Stomach (tissue), 9 donors: ENCODE results near the gene CHPF2. TPM values are rescaled to one million over a fixed set of nuclear protein-coding genes. Genes with fewer than 3 reads are reported as not detected.

ENCODE experiments used
- DNase-seq, 2 donors: peaks; one replicate each; pipeline versions ENCODE4 v3.0.0 to v3.0.0-alpha.2; 2013 to 2019
- H3K27ac ChIP-seq, 5 donors: fragments of 200-600 bp in 4 of 5; sonication (generic) in 4 of 5; one replicate each; pipeline ENCODE4 v1.5.1; 2013 to 2019; ENCODE audit warnings: mild to moderate bottlenecking in 1 of 5, moderate library complexity in 1 of 5
- H3K27me3 ChIP-seq, 3 donors: fragments of 200-600 bp; sonication (generic); one replicate each; pipeline ENCODE4 v1.5.1; 2017 to 2019; ENCODE audit warnings: mixed run types in 1 of 3
- H3K36me3 ChIP-seq, 4 donors: fragments of 200-600 bp; sonication (generic); 1 replicate in 3 of 4; 2 replicates in 1 of 4; pipeline ENCODE4 v1.5.1; 2016 to 2019
- H3K4me1 ChIP-seq, 4 donors: fragments of 200-600 bp; sonication (generic); one replicate each; pipeline ENCODE4 v1.5.1; 2016 to 2019
- H3K4me3 ChIP-seq, 4 donors: fragments of 200-600 bp; sonication (generic) in 3 of 4; one replicate each; pipeline ENCODE4 v1.5.1; 2016 to 2019; ENCODE audit warnings: mild to moderate bottlenecking in 1 of 4
- H3K9me3 ChIP-seq, 4 donors: fragments of 200-600 bp; sonication (generic); one replicate each; pipeline ENCODE4 v1.5.1; 2016 to 2019
- EP300 ChIP-seq: sonication (generic); formaldehyde crosslinking; IDR thresholded peaks from one replicate; pipeline ENCODE4 v1.6.1; 2017; ENCODE audit warnings: antibody characterized with exemption
- POLR2A ChIP-seq, 4 donors: fragments of 450-650 bp; IDR thresholded peaks; one replicate each; pipeline ENCODE4 v1.6.1; 2016; ENCODE audit warnings: antibody characterized with exemption in 4 of 4, control low read depth in 2 of 4, mild to moderate bottlenecking in 1 of 4, moderate library complexity in 1 of 4
- POLR2AphosphoS5 ChIP-seq, 3 donors: sonication (generic); formaldehyde crosslinking; IDR thresholded peaks; one replicate each; pipeline ENCODE4 v1.6.1; 2016; ENCODE audit warnings: antibody characterized with exemption in 3 of 3
- WGBS, 5 donors: extraction: QIAGEN DNeasy Blood & Tissue Kit in 3 of 5; methylation state at CpG; one replicate each; pipeline versions ENCODE4 v1.1.5 to v1.1.7; 2013 to 2018; 5-methylcytosine and 5-hydroxymethylcytosine counted together
- intact Hi-C: fragments of 100-400 bp; cut with DNase I; formaldehyde crosslinking; loops from one replicate; pipeline ENCODE4 v1.15.1; 2023; ENCODE audit warnings: low total_unique reads
- polyA plus RNA-seq, 3 donors: library from polyadenylated mRNA; stranded (reverse); fragments of 200-250 nt; gene quantifications; one replicate each; pipeline ENCODE4 v1.2.3, GENCODE V29; 2013
- total RNA-seq, 5 donors: library from RNA; depleted of rRNA; stranded (reverse); fragments of >200 nt; gene quantifications; one replicate each; pipeline versions ENCODE4 v1.1.0 to v1.2.3, GENCODE V29; 2014 to 2016
- TF ChIP-seq, protein P1 (sequence below), 7 experiments: fragments of 450-650 bp in 4 of 7; fragments of 200-600 bp in 3 of 7; sonication (generic) in 3 of 7; IDR thresholded peaks; one replicate each; pipeline ENCODE4 v1.5.1; 2016 to 2019; ENCODE audit warnings: antibody characterized with exemption in 7 of 7, control low read depth in 2 of 7, mild to moderate bottlenecking in 1 of 7
- donor health status: healthy with polysubstance abuse.
- donor health status: Bipolar disorder and iron deficiency.
- donor health status: healthy.

Gene CHPF2
- total and polyA plus RNA-seq, 8 donors, result 5.8 to 100 (median 22.5) TPM

DNA sequence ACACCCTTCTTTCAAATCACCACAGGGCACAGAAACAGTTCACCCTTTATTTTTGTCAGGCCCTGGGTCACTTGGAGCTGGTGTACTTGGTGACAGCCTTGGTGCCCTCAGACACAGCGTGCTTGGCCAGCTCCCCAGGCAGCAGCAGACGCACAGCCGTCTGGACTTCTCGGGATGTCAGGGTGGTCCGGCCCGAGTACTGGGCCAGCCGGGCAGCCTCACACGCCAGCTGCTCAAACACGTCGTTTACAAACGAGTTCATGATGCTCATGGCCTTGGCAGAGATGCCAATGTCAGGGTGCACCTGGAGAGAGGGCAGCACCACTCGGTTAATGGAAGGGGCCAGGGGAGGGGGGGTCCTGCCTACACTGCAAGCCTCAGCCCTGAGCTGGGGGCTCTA lies 24.5 kb upstream of the CHPF2 start:
- no peaks in the 10 kb centered on the region for H3K9me3 ChIP-seq
- H3K4me3 ChIP-seq, result no peak overlapping the region
- TF ChIP-seq POLR2A (IDR thresholded peaks at IDR 0.05) (no peak), POLR2AphosphoS5 (IDR thresholded peaks at IDR 0.05) (no peak), EP300 (no peak)
- no peaks in the 10 kb centered on the region for H3K4me1 ChIP-seq
- no peak for DNase-seq
- peaks cover 0 to 11% (median 8%) of the 10 kb centered on the region in 4 donors for H3K36me3 ChIP-seq
- intact Hi-C loops, result no loop called here
- 55 to 63% (median 60%) methylated on average over 10 to 12 of the region's 12 CpGs for WGBS, 5 donors
- H3K27me3 ChIP-seq, result peaks cover 0 to 40% (median 21%) of the 10 kb centered on the region in 3 donors
- H3K27ac ChIP-seq, result no peak overlapping the region

DNA sequence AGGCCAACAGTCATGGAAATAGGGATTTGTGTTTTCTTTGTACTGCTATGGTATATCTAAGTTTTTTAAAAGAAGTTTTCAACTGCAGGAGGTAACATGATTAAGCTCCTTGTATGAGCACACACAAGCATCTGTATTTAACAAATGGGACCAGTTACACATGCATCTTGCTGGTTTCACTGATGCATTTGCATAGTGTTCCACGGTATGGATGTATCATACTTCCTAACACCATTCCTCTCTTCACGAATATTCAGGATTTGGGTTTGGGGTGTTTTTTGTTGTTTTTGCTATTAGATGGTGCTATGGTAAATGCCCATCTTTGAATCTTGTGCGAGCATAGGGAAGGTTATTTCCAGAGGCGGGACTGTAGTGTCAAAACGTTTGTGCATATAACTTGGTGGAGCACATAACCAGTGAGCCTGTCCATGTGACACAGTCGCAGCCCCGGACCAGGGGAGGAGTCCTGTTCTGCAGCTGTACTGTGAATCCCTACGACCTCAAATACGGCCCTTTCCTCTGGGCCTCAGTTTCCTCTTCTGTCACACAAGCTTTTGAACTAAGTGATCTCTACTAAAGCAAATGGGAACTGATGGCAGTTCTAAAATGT lies 23.9 kb upstream of the CHPF2 start:
- no peaks in the 10 kb centered on the region for H3K9me3 ChIP-seq
- intact Hi-C loops, result no loop called here
- peaks cover 0 to 34% (median 21%) of the 10 kb centered on the region in 3 donors for H3K27me3 ChIP-seq
- H3K4me3 ChIP-seq, result no peak overlapping the region
- H3K4me1 ChIP-seq, result no peaks in the 10 kb centered on the region
- TF ChIP-seq EP300 (no peak), POLR2AphosphoS5 (IDR thresholded peaks at IDR 0.05) (no peak), POLR2A (IDR thresholded peaks at IDR 0.05) (no peak)
- TF ChIP-seq, protein P1, sequence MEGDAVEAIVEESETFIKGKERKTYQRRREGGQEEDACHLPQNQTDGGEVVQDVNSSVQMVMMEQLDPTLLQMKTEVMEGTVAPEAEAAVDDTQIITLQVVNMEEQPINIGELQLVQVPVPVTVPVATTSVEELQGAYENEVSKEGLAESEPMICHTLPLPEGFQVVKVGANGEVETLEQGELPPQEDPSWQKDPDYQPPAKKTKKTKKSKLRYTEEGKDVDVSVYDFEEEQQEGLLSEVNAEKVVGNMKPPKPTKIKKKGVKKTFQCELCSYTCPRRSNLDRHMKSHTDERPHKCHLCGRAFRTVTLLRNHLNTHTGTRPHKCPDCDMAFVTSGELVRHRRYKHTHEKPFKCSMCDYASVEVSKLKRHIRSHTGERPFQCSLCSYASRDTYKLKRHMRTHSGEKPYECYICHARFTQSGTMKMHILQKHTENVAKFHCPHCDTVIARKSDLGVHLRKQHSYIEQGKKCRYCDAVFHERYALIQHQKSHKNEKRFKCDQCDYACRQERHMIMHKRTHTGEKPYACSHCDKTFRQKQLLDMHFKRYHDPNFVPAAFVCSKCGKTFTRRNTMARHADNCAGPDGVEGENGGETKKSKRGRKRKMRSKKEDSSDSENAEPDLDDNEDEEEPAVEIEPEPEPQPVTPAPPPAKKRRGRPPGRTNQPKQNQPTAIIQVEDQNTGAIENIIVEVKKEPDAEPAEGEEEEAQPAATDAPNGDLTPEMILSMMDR (IDR thresholded peaks at IDR 0.05), result no peak
- H3K27ac ChIP-seq, result no peak overlapping the region
- H3K36me3 ChIP-seq, result peaks cover 4 to 16% (median 14%) of the 10 kb centered on the region in 4 donors
- 65 to 71% (median 67%) methylated on average over 9 of the region's 9 CpGs for WGBS, 5 donors
- no peak for DNase-seq

DNA sequence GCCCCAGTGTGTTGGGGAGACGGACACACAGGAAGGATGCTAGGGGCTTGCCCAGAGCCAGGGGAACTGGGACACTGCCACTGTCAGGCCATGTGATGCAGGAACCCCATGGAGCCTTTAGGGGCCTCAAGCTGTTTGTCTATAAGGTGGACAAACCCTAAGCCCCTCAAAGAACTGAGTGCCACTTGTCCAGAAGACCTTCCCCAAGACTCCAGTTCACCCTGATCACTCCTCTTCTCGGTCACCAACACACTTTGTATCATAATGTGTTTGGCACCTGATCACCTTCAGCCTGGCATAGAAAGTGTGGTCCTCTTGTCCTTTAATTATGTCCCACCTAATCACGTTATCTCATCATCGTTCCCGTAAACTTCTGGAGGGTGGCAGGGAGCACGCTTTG lies 22.7 kb upstream of the CHPF2 start:
- no peaks in the 10 kb centered on the region for H3K9me3 ChIP-seq
- WGBS, 5 donors, result 73 to 88% (median 77%) methylated on average over 6 of the region's 6 CpGs
- peaks cover 15 to 28% (median 26%) of the 10 kb centered on the region in 4 donors for H3K36me3 ChIP-seq
- no peak overlapping the region for H3K4me3 ChIP-seq
- intact Hi-C loops, result no loop called here
- no peak for DNase-seq
- peaks cover 0 to 22% (median 15%) of the 10 kb centered on the region in 3 donors for H3K27me3 ChIP-seq
- H3K4me1 ChIP-seq, result no peaks in the 10 kb centered on the region
- H3K27ac ChIP-seq, result no peak overlapping the region
- TF ChIP-seq POLR2AphosphoS5 (IDR thresholded peaks at IDR 0.05), result no peak
- TF ChIP-seq EP300, result no peak
- TF ChIP-seq, protein P1 (IDR thresholded peaks at IDR 0.05), result no peak
- TF ChIP-seq POLR2A (IDR thresholded peaks at IDR 0.05), result no peak

DNA sequence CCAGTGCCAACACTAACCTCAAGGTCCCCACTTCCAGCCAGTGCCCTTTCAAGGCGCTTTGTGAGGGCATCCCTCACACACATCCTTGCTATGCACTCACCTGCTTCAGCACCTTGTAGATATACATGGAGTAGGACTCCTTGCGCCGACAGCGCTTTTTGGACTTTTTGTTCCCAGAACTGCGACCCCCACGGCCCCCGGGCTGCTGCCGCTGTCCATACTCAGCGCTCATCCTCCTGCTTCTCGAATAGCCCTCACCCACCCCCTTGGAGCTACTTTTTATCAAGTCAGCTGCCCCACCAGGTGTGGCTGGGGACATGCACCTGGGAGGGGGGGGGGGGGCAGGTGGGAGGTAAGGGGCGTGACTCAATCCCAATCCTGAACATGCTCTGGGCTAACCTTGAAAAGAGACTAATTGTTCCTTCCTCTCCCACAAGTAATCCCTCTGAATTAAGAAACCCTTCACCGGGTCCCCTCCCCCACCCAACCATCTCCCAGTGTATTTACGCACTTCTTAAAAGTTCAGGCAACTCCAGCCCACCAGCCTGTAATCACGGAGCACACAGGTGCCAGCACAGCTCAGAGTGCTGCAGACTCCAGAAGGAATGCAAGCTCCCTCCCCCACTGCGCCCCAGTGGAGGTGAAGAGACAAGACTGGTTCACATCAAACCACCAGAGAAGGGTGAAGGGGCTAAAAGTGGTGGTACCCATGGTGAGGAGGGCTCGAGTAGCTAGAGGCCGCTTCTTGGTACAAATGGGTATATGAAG lies 22.0 kb upstream of the CHPF2 start, which contains the start of gene H2BK1:
Gene H2BK1 (minus strand): TSS at position 402 of the 768 bp plus-strand sequence. CDS start 170 bp downstream, at position 232.
- TF ChIP-seq EP300 (no peak), POLR2A (IDR thresholded peaks at IDR 0.05) (no peak), POLR2AphosphoS5 (IDR thresholded peaks at IDR 0.05) (no peak)
- TF ChIP-seq, protein P1 (IDR thresholded peaks at IDR 0.05), result no peak
- Histone ChIP-seq H3K4me1 (no peaks in the 10 kb centered on the region), H3K9me3 (no peaks in the 10 kb centered on the region), H3K36me3 (peaks cover 22 to 35% (median 33%) of the 10 kb centered on the region in 4 donors), H3K4me3 (no peak within 1 kb of the TSS), H3K27ac (no peak within 1 kb of the TSS), H3K27me3 (peaks cover 0 to 15% (median 8%) of the 10 kb centered on the region in 3 donors)
- intact Hi-C loops, result no loop called here
- WGBS, 5 donors, result 73 to 78% (median 77%) methylated on average over 16 to 17 of the region's 17 CpGs
- no peak for DNase-seq
